Stimulated activated CD4-positive, alpha-beta T cell treated with anti-CD3 and anti-CD28 coated beads, TNF-alpha, amount 100 ng/mL, for 48 hours (primary cell): Measurements from ENCODE around the gene TMED1.
"Not testable (repeated sequence)": the region's sequence is repeated elsewhere in the genome, so short reads cannot be mapped to it uniquely, and the experiment has no call there.

Source experiments
- DNase-seq, 3 donors: peaks; one replicate each; pipeline ENCODE4 v3.0.0-alpha.2; 2020; ENCODE audit warnings: low read depth in 3 of 3

Gene TMED1, protein sequence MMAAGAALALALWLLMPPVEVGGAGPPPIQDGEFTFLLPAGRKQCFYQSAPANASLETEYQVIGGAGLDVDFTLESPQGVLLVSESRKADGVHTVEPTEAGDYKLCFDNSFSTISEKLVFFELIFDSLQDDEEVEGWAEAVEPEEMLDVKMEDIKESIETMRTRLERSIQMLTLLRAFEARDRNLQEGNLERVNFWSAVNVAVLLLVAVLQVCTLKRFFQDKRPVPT

DNA sequence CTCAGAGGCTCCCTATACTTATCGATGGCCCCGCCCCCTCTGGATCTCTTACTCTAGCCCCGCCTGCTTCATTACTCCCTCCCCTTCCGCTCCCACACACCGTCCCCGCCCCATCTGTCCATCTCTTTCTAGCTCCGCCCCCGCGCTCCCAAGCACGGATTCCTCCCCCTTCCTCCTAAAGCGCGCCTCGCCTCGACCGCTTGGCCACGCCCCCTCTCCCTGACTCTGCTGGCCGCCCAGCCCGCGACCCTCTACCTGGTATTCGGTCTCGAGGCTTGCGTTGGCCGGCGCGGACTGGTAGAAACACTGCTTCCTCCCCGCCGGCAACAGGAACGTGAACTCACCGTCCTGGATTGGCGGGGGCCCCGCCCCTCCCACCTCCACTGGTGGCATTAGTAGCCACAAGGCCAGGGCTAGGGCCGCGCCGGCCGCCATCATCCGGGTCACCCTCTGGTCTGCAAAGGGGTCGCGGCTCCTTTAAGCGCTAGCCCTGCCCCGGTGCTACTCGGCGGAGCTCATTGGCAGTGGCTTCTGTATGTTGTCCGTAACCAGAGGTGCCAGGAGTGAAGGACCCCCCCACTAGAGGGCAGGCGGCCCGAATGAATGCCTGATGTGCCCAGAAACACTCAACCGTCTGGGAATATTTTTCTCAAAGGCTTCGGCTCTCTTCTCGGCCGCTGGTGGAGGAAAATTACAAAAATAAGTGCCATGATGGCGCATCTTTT is at the start of gene TMED1:
TMED1 (minus strand) TSS at position 459 of the 725 bp plus-strand sequence; CDS start at position 438, 21 bp downstream.
- DNase-seq, result peak; percentile 97 to 100 (median 98)

DNA sequence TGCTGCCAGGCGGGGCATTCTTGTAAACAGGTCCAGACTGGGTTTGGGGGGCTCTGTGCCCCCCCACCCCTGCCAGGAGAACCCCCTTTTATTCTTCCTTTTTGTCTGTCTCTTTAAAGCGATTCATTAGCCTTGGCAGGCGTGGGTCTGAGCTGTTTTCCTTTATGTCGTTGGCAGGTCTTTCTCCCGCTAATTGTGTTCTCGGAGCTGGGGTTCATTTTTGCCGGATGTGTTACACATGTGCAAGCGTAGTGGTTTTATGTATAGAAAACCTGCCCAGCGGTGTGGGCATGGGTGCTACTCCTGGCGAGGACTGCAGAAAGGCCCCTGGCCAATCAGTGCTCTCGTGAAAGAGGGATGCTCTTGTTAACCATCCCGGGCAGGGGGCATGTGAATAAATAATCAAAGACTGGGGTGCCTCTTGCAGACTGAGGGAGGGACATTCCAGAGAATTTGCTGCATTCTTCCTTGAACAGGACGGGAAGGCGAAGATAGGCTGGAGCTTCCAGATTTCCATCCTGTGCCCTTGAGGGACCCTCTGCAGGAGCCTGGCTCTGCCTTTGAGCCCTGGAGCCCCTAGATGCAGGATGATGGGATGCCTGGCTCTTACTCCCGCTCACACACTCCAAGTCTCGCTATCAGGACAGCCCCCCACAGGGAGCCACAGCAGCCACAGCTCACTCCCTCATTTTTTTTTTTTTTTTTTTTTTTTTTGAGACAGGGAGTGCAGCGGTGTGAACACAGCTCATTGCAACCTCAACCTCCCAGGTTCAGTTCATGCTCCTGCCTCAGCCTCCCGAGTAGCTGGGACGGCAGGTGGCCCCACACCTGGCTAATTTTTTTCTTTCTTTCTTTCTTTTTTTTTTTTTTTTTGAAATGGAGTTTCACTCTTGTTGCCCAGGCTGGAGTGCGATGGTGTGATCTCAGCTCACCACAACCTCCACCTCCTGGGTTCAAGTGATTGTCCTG is 49.5 kb upstream of the TMED1 start:
- no peak for DNase-seq

DNA sequence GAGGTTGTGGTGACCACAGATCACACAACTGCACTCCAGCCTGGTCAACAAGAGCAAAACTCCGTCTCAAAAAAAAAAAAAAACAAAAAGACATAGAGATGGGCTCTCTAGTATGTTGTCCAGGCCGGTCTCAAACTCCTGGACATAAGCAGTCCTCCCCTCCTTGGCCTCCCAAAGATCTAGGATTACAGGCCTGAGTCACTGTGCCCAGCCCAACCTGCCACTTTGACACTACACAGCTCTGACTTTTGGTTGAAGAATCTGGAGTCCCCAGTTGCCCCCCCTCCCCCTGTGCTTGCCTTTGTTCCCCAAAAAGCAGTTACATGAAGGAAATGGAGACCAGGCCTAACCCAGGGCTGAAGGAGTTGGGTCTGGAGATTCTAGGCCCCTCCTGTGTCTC is 48.3 kb upstream of the TMED1 start:
- no peak for DNase-seq

DNA sequence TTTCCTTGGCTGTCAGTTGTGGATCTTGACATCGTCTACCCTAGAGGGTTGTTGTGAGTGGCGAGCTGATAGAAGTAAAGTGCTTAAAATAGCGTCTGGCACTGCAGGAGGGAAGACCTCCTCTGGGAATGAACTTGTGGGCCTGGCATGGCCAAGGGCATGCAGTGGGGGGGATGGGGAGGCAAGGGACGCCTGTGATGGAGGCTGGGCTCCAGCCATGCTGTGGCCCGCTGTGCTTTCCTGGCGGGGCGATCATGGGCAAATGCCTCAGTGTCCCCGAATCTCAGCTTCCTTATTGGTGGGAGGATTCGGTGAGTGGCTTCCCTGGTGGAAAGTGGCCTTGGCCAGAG is 46.1 kb upstream of the TMED1 start:
- no peak for DNase-seq

DNA sequence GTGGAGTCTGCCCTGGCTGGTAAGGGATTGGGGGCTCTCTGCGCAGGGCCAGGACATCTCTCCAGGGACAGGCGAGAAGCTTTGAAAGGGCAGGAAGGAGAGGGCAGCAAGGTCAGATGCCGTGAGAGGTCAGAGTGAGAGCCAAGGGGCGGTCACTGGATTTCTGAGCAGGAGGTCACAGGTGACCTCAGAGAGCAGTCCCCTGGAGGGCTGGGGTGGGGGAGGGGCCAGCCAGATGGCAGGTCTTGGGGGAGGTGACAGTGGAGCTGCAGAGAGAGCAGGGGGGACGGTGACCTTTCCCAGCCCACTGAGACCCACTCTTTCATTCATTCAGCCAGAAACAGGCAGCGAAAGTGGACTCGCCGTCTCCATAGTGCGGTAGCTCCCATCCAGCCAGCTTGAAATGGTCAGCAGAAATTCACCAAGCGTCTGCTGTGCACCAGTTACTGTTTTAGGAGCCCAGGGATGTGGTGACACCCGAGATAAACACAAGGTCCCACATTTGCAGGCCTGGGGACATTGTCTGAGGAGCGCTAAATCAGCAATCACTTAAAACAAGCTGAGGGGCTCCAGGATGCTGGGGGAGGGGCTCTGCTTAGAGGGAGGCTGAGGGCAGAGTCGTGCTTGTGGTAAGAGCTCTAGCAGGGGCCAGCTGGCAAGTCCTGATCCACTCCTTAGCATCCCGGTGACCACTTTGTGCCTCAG is 45.5 kb upstream of the TMED1 start:
- no peak for DNase-seq

DNA sequence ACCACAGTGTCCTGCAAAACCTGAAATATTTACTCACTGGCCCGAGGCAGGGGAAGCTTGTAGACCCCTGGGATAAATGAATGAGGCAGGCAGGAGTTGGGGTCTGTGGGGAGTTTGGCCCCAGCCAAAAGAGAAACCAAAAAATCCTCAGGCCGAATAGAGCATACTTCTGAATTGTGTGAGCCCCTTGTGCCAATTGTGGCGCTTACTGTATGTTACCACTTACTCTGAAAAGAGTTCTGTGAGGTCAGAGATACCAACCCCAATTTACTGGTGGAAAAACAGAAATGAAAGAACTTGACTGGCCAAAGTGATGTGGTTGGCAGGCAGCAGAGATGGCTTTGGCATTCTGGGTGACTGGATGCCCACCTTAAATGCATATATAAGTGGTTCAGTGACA is 42.2 kb upstream of the TMED1 start:
- DNase-seq, result no peak

DNA sequence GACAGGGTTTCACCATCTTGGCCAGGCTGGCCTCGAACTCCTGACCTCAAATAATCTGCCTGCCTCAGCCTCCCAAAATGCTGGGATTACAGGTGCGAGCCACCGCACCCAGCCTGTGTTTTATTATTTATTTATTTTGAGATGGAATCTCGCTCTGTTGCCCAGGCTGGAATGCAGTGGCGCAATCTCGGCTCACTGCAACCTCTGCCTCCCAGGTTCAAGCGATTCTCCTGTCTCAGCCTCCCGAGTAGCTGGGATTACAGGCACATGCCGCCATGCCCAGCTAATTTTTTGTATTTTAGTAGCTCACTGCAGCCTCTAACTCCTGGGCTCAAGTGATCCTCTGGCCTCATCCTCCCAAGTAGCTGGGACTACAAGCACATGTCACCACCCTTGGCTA is 41.6 kb upstream of the TMED1 start:
- DNase-seq, result not testable (repeated sequence)

DNA sequence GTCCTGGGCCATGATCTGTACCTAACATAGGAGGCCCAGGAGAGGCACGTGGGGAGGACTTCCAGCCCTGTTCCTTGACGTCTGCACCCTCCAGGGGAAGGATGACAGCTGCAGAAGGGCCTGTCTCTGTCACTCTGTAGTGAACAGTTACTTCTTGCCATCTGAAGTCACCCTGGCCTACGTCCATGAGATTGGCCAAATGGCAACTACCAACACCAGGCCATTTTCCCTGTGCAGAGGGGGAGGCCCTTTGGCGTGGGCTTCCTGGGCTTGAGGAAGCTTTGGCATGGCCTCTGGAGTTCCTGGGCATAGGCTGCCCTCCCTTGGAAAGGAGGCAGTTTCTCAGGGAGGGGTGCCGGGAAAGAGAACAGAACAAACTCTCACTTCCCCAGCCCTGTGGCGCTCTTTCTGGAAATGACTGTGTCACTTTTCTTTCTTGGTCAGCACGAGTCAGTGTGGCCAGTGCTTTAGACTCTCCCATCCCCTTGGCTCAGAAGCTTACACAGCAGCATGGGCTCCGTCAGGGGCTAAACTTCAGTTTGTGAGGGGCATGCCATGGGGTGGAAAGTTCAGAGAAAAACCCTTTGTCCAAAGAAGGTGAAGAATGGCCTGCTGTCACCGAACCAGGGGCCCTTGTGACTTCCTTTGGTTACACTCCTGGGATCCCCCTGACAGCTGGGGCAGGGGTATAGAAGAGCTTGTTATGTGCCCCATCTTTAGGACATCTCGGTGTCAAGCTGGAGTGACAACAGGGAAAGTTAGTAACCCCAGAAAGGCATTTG is 40.6 kb upstream of the TMED1 start:
- no peak for DNase-seq

DNA sequence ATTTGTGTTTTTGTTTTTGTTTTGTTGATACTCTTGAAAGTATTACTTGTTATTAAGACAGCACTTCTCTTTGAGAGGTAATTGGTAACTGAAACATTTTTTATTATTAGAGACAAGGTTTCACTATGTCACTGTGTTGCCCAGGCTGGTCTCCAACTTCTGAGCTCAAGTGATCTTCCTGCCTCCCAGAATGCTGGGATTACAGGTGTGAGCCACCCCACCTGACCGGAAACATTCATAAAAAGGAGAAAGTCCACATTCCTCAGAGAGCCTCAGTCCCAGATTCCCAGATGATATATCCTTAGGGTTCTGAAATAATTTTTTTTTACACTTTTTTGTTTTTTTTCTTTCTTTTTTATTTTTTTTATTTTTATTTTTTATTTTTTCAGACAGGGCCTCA is 38.0 kb upstream of the TMED1 start:
- no peak for DNase-seq

DNA sequence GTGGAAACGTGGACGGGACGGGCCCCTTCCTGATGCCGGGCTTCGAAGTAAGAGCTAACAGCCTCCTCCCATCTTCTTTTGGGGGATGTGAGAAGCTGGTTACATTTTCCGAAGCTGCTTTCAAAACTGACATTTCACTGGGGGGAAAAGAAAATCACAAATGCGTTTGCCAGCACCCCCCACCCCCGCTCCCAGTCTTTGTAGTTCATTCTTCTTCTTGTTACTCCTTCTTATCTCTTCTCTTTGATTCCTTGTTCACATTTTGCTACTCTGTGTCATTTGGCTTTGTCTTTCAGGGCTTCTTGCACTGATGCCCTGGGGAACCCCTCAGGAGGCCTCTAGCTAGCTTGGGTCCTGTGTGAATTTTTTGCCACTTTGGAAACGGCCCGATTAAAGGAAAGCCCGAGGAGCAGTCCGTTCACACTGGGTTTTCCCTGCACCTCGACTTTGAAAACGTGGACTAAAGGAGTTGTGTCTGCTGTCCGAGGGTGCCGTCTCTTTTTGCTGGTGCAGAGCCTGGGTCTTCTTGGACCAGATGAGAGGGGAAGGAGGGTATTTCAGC is 36.6 kb upstream of the TMED1 start:
- no peak for DNase-seq

DNA sequence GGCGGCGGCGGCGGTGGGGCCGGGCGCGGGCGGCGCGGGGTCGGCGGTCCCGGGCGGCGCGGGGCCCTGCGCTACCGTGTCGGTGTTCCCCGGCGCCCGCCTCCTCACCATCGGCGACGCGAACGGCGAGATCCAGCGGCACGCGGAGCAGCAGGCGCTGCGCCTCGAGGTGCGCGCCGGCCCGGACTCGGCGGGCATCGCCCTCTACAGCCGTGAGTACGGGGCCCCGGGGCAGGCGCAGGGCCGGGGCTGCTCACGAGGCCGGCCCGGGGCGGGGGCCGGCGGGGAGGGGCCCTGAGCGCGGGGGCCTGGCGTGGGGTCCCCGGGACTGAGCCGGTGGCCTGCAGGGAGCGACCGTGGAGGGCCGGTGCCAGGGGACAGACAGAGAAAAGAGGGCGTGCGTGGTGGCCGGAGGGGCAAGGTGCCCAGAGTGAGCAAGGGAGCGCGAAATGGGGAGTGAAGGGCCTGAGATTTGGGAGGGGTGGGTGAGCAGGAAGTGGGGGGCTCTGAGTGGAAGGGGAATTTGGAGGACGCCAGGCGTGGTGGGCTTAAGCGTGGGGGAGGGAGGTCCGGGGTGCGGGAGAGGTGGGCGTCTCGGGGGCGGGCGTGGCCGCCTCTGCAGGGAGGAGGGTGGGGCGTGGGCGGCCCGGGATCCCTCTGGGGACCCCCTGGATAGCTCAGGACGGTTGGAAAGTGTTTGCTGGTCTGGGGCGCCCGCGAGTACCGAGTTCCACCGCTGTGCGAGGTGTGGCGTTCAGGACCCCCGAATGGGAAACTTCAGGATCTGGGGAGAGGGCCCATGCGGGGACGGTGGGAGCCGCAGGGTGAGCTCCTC is 35.9 kb upstream of the TMED1 start:
- DNase-seq, result no peak

DNA sequence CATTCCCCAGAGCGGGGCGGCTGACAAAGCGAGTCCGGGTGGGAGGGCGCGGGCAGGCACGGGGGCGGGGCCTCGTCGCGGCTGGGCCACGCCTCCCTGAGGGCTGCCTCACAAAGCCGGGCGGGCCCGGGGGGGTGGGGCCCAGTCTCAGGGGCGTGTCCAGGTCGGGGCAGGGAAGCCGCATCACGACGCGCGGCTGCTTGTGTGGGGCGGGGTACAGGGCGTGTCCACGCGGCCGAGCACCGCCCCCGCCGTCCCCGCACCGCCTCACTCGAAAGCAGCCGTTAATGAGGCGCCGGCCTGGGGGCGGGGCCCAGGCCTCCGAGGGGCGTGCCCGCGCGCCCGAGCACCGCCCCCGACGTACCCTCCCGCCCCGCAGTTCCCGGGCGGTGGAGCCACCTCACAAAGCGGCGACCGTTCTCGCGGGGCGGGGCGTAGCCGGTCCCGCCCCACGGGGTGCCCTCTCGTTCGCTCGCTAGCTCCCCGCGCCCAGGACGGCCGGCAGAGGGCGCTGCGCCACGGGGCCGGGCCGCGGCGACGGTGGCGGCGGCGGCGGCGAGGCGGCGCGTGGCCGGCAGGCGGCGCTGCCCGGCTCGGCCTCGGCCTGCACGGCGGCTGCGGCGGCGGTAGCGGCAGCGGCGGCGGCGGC is 35.1 kb upstream of the TMED1 start, which contains the start of gene CARM1:
CARM1 (plus strand) TSS at position 599 of the 649 bp plus-strand sequence. CDS start 150 bp downstream, outside the sequence.
- DNase-seq, result peak; percentile 99

DNA sequence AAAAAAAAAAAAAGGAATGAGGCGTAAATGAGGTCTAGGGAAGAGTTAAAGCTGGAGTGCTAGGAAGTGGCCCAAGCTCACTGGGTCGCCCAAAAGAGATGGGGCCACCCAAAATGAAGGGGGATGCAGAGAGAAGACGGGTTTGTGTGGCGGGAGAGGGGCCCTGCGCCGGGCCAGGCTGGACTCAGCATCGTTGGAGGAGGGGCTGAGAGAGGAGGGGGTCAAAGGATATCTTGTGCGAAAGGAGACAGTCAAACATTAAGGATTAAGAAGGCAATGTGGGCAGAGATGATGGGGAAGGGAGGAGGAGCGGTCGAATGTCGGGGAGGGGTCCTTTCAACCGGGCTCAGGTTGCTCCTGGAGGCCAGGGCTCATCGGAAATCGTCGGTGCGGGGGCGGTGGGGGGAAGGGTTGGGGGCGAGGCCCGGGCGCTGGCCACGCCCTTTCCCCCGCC is 34.5 kb upstream of the TMED1 start:
- DNase-seq, result no peak

DNA sequence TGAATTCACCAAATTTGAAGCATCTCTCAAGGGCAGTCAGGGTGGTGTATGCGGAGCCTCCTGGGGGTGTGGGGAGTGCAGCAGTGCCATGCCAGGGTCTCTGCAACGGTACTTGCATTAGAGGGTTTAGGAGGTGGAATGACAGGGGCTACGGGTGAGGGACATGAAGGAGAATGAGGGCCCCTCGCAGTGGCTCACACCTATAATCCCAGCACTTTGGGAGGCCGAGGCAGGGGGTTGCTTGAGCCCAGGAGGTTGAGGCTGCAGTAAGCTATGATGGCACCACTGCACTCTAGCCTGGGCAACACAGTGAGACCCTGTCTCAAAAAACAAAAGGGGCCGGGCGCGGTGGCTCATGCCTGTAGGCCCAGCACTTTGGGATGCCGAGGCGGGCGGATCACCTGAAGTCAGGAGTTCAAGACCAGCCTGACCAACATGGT is 33.9 kb upstream of the TMED1 start:
- not testable (repeated sequence) for DNase-seq

DNA sequence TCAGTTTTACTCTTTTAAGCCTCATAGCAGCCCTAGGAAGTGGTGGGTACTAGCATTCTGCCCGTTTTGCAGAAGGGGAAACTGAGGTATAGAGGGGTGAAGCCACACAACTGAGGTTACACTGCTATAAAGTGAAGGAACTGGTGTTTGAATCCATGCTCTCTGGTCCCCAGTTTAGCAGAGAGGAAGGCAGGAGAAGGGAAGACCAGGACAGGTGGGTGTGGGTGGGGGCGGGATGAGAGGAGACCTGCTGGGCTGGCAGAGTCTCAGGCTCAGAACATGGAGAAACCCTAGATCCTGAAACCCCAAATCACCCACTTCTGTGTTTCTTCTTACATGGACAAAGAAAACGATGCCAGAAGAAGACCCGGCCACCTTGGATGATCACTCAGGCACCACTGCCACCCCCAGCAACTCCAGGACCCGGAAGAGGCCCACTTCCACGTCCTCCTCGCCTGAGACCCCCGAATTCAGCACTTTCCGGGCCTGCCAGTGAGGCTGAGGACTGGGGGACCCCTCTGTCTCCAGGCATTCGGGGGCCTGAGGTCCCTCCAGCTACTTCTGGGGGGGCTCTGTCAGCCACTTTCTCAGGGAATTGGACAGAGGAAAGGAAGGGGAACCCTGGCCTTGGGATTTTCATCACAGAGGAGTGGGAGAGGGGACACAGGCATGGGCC is 33.0 kb upstream of the TMED1 start:
- no peak for DNase-seq

DNA sequence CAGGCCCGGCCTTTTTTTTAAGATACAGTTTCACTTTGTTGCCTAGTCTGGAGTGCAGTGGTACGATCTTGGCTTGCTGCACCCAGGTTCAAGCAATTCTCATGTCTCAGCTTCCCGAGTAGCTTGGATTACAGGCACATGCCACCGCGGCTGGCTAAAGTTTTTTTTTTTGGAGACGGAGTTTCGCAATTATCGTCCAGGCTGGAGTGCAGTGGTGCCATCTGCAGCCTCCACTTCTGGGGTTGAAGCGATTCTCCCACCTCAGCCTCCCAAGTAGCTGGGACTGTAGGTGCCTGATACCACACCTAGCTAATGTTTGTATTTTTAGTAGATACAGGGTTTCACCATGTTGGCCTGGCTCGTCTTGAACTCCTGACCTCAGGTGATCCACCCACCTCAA is 30.5 kb upstream of the TMED1 start:
- no peak for DNase-seq

DNA sequence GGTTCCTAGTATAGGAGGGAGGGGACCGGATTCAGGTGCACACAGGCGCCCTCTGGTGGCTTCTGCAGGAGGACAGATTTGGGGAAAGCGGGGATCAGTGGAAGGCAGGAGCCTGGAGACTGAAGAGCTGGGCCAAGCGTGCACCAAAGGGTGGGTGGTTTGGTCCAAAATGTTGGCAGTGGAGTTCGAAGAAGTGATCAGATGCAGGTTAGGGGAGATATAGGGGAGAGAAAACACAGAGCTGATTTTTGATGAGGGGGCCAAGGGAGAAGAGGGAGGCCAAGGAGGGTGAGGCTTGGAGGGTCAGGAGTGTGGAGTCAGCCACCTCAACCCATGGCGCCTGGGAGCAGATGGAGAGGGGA is 28.5 kb upstream of the TMED1 start:
- DNase-seq, result peak; percentile 67 to 80 (median 73)

DNA sequence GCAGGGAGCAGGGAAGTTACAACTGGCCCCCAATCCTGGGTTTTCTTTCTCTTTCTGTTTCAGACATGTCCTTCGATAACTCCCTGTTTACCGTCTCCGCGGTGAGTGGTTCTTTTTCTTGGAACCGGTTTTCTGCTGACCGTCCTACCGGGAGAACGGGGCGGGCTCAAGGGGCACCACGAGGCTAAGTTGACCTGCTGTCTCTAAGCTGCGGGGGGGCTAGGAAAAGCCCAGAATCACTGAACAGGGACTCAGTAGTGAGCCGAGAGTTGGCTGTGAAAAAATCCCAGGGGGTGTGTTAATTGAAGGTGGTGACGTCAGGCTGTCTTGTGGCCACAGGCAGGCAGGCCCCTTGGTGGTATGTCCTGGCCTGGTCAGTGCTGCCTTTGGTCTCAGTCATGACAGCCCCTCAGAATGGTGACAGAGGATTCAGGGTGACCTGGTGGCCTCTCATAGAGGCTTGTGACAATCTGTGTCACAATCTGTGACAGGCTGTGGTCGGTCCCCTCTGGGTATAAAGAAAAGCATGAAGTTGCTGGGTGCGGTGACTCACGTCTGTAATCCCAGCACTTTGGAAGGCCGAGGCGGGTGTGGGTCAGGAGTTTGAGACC is 27.2 kb upstream of the TMED1 start:
- DNase-seq, result no peak
